Measurements from ENCODE around the gene ICE2. TPM values are rescaled to one million over a fixed set of nuclear protein-coding genes. Genes with fewer than 3 reads are reported as not detected.

ICE2 gene
- total RNA-seq = 37.4 TPM
- polyA plus RNA-seq = 30.1 TPM
- long read RNA-seq, donor 1, full-length matches to known transcripts = 2 of 2 reads
- long read RNA-seq, donor 1, partial matches to known transcripts = 0 of 2 reads
- long read RNA-seq, donor 1, other reads (novel, unspliced or antisense) = 0 of 2 reads
- long read RNA-seq, donor 2 = 0 reads
- long read RNA-seq, donor 3, full-length matches to known transcripts = 5 of 5 reads
- long read RNA-seq, donor 3, partial matches to known transcripts = 0 of 5 reads
- long read RNA-seq, donor 3, other reads (novel, unspliced or antisense) = 0 of 5 reads
- long read RNA-seq, donor 4, full-length matches to known transcripts = 4 of 4 reads
- long read RNA-seq, donor 4, partial matches to known transcripts = 0 of 4 reads
- long read RNA-seq, donor 4, other reads (novel, unspliced or antisense) = 0 of 4 reads
- long read RNA-seq, donor 5, full-length matches to known transcripts = 9 of 9 reads
- long read RNA-seq, donor 5, partial matches to known transcripts = 0 of 9 reads
- long read RNA-seq, donor 5, other reads (novel, unspliced or antisense) = 0 of 9 reads
- long read RNA-seq, donor 6, full-length matches to known transcripts = 3 of 3 reads
- long read RNA-seq, donor 6, partial matches to known transcripts = 0 of 3 reads
- long read RNA-seq, donor 6, other reads (novel, unspliced or antisense) = 0 of 3 reads
- long read RNA-seq, donor 7, full-length matches to known transcripts = 4 of 4 reads
- long read RNA-seq, donor 7, partial matches to known transcripts = 0 of 4 reads
- long read RNA-seq, donor 7, other reads (novel, unspliced or antisense) = 0 of 4 reads
- long read RNA-seq, donor 8, full-length matches to known transcripts = 2 of 2 reads
- long read RNA-seq, donor 8, partial matches to known transcripts = 0 of 2 reads
- long read RNA-seq, donor 8, other reads (novel, unspliced or antisense) = 0 of 2 reads
- long read RNA-seq, donor 9, full-length matches to known transcripts = 6 of 6 reads
- long read RNA-seq, donor 9, partial matches to known transcripts = 0 of 6 reads
- long read RNA-seq, donor 9, other reads (novel, unspliced or antisense) = 0 of 6 reads
- long read RNA-seq, donor 10, full-length matches to known transcripts = 6 of 6 reads
- long read RNA-seq, donor 10, partial matches to known transcripts = 0 of 6 reads
- long read RNA-seq, donor 10, other reads (novel, unspliced or antisense) = 0 of 6 reads

- Histone ChIP-seq H3K4me3 (ENCODE audit: low read length in 2 of 2) (peak within 1 kb of the TSS; percentile 64 to 79), H3K36me3 (ENCODE audit: control insufficient read depth in 2 of 2, insufficient read depth in 2 of 2, low read length in 1 of 2) (peaks cover 0 to 5% of the 10 kb centered on the region in 2 donors), H3K27me3 (ENCODE audit: control insufficient read depth in 2 of 2, insufficient read depth in 1 of 2, low read length in 1 of 2) (no peaks in the 10 kb centered on the region), H3K9me3 (ENCODE audit: control insufficient read depth in 2 of 2, insufficient read depth in 1 of 2, low read length in 1 of 2) (no peaks in the 10 kb centered on the region), H3K4me1 (ENCODE audit: control insufficient read depth in 2 of 2, insufficient read depth in 2 of 2, low read length in 2 of 2) (peaks cover 11% of the 10 kb centered on the region in 2 donors), H3K27ac (ENCODE audit: low read depth in 1 of 2, low read length in 1 of 2) (peak within 1 kb of the TSS; percentile 86 to 95)
- peak; percentile 86 to 97 (median 93) for DNase-seq (ENCODE audit: low read depth in 6 of 9, low spot score in 9 of 9)
- whole genome bisulfite sequencing = under 1% methylated on average over 57 of the region's 57 CpGs
These were observed at the start of gene ICE2 for GRCh38 chr15:60478566-60479360. TSS of gene ICE2 (minus strand) at chr15:60479142. CDS start at chr15:60477977, 1,165 bp downstream.

- 98% methylated on average over 1 of the region's 1 CpG for WGBS
- no peaks in the 10 kb centered on the region for H3K4me1 ChIP-seq (ENCODE audit: control insufficient read depth in 2 of 2, insufficient read depth in 2 of 2, low read length in 2 of 2)
- DNase-seq (ENCODE audit: low read depth in 6 of 9, low spot score in 9 of 9) = no peak
- H3K9me3 ChIP-seq (ENCODE audit: control insufficient read depth in 2 of 2, insufficient read depth in 1 of 2, low read length in 1 of 2) = no peaks in the 10 kb centered on the region
- no peaks in the 10 kb centered on the region for H3K27me3 ChIP-seq (ENCODE audit: control insufficient read depth in 2 of 2, insufficient read depth in 1 of 2, low read length in 1 of 2)
- no peak overlapping the region for H3K27ac ChIP-seq (ENCODE audit: low read depth in 1 of 2, low read length in 1 of 2)
- no peaks in the 10 kb centered on the region for H3K36me3 ChIP-seq (ENCODE audit: control insufficient read depth in 2 of 2, insufficient read depth in 2 of 2, low read length in 1 of 2)
- no peak overlapping the region for H3K4me3 ChIP-seq (ENCODE audit: low read length in 2 of 2)
These were observed 49.6 kb upstream of the ICE2 start for GRCh38 chr15:60528530-60528929.

GRCh38 chr15:60527456-60527855, 48.5 kb upstream of the ICE2 start:
- DNase-seq (ENCODE audit: low read depth in 6 of 9, low spot score in 9 of 9) = no peak
- Histone ChIP-seq H3K36me3 (ENCODE audit: control insufficient read depth in 2 of 2, insufficient read depth in 2 of 2, low read length in 1 of 2) (no peaks in the 10 kb centered on the region), H3K4me3 (ENCODE audit: low read length in 2 of 2) (no peak overlapping the region), H3K4me1 (ENCODE audit: control insufficient read depth in 2 of 2, insufficient read depth in 2 of 2, low read length in 2 of 2) (no peaks in the 10 kb centered on the region), H3K27me3 (ENCODE audit: control insufficient read depth in 2 of 2, insufficient read depth in 1 of 2, low read length in 1 of 2) (no peaks in the 10 kb centered on the region), H3K9me3 (ENCODE audit: control insufficient read depth in 2 of 2, insufficient read depth in 1 of 2, low read length in 1 of 2) (no peaks in the 10 kb centered on the region), H3K27ac (ENCODE audit: low read depth in 1 of 2, low read length in 1 of 2) (no peak overlapping the region)
- WGBS = 90% methylated on average over 4 of the region's 4 CpGs

- no peaks in the 10 kb centered on the region for H3K27me3 ChIP-seq (ENCODE audit: control insufficient read depth in 2 of 2, insufficient read depth in 1 of 2, low read length in 1 of 2)
- 93% methylated on average over 10 of the region's 10 CpGs for WGBS
These were observed 47.2 kb upstream of the ICE2 start for GRCh38 chr15:60526127-60526616.

GRCh38 chr15:60525341-60526039, 46.5 kb upstream of the ICE2 start:
- 96% methylated on average over 4 of the region's 4 CpGs for WGBS
- Histone ChIP-seq H3K27ac (ENCODE audit: low read depth in 1 of 2, low read length in 1 of 2) (no peak overlapping the region), H3K9me3 (ENCODE audit: control insufficient read depth in 2 of 2, insufficient read depth in 1 of 2, low read length in 1 of 2) (no peaks in the 10 kb centered on the region)

More at GRCh38 chr15:60526127-60526616, 47.2 kb upstream of the ICE2 start:
- no peak overlapping the region for H3K4me3 ChIP-seq (ENCODE audit: low read length in 2 of 2)
- no peak overlapping the region for H3K27ac ChIP-seq (ENCODE audit: low read depth in 1 of 2, low read length in 1 of 2)
- no peaks in the 10 kb centered on the region for H3K36me3 ChIP-seq (ENCODE audit: control insufficient read depth in 2 of 2, insufficient read depth in 2 of 2, low read length in 1 of 2)
- no peaks in the 10 kb centered on the region for H3K4me1 ChIP-seq (ENCODE audit: control insufficient read depth in 2 of 2, insufficient read depth in 2 of 2, low read length in 2 of 2)
- DNase-seq (ENCODE audit: low read depth in 6 of 9, low spot score in 9 of 9) = no peak
- no peaks in the 10 kb centered on the region for H3K9me3 ChIP-seq (ENCODE audit: control insufficient read depth in 2 of 2, insufficient read depth in 1 of 2, low read length in 1 of 2)

GRCh38 chr15:60523056-60523455, 44.1 kb upstream of the ICE2 start:
- no peaks in the 10 kb centered on the region for H3K4me1 ChIP-seq (ENCODE audit: control insufficient read depth in 2 of 2, insufficient read depth in 2 of 2, low read length in 2 of 2)
- no peak for DNase-seq (ENCODE audit: low read depth in 6 of 9, low spot score in 9 of 9)
- H3K36me3 ChIP-seq (ENCODE audit: control insufficient read depth in 2 of 2, insufficient read depth in 2 of 2, low read length in 1 of 2) = peaks cover 0 to 3% of the 10 kb centered on the region in 2 donors
- no peaks in the 10 kb centered on the region for H3K27me3 ChIP-seq (ENCODE audit: control insufficient read depth in 2 of 2, insufficient read depth in 1 of 2, low read length in 1 of 2)
- WGBS = 74% methylated on average over 2 of the region's 2 CpGs
- H3K4me3 ChIP-seq (ENCODE audit: low read length in 2 of 2) = no peak overlapping the region
- H3K27ac ChIP-seq (ENCODE audit: low read depth in 1 of 2, low read length in 1 of 2) = no peak overlapping the region
- no peaks in the 10 kb centered on the region for H3K9me3 ChIP-seq (ENCODE audit: control insufficient read depth in 2 of 2, insufficient read depth in 1 of 2, low read length in 1 of 2)

More at GRCh38 chr15:60525341-60526039, 46.5 kb upstream of the ICE2 start:
- no peak overlapping the region for H3K4me3 ChIP-seq (ENCODE audit: low read length in 2 of 2)
- no peaks in the 10 kb centered on the region for H3K4me1 ChIP-seq (ENCODE audit: control insufficient read depth in 2 of 2, insufficient read depth in 2 of 2, low read length in 2 of 2)
- no peaks in the 10 kb centered on the region for H3K36me3 ChIP-seq (ENCODE audit: control insufficient read depth in 2 of 2, insufficient read depth in 2 of 2, low read length in 1 of 2)
- no peak for DNase-seq (ENCODE audit: low read depth in 6 of 9, low spot score in 9 of 9)
- no peaks in the 10 kb centered on the region for H3K27me3 ChIP-seq (ENCODE audit: control insufficient read depth in 2 of 2, insufficient read depth in 1 of 2, low read length in 1 of 2)

GRCh38 chr15:60520825-60521368, 42.0 kb upstream of the ICE2 start:
- 74% methylated on average over 8 of the region's 8 CpGs for WGBS
- Histone ChIP-seq H3K36me3 (ENCODE audit: control insufficient read depth in 2 of 2, insufficient read depth in 2 of 2, low read length in 1 of 2) (peaks cover 0 to 3% of the 10 kb centered on the region in 2 donors), H3K27ac (ENCODE audit: low read depth in 1 of 2, low read length in 1 of 2) (no peak overlapping the region), H3K9me3 (ENCODE audit: control insufficient read depth in 2 of 2, insufficient read depth in 1 of 2, low read length in 1 of 2) (no peaks in the 10 kb centered on the region), H3K4me1 (ENCODE audit: control insufficient read depth in 2 of 2, insufficient read depth in 2 of 2, low read length in 2 of 2) (no peaks in the 10 kb centered on the region), H3K27me3 (ENCODE audit: control insufficient read depth in 2 of 2, insufficient read depth in 1 of 2, low read length in 1 of 2) (no peaks in the 10 kb centered on the region), H3K4me3 (ENCODE audit: low read length in 2 of 2) (no peak overlapping the region)
- peak; percentile 36 to 85 (median 69) for DNase-seq (ENCODE audit: low read depth in 6 of 9, low spot score in 9 of 9)
